Gastrocnemius medialis (tissue), 4 donors: ENCODE measurements around the gene KCNJ3. TPM values are rescaled to one million over a fixed set of nuclear protein-coding genes. Genes with fewer than 3 reads are reported as not detected.
"Not testable (repeated sequence)": the region's sequence is repeated elsewhere in the genome, so short reads cannot be mapped to it uniquely, and the experiment has no call there.

Experiments
- ATAC-seq, 2 donors: fragments of 150-250 bp; one replicate each; pipeline ENCODE4 v1.9.1; 2016
- DNase-seq, 2 donors: peaks; one replicate each; pipeline ENCODE4 v3.0.0-alpha.2; 2019
- H3K27ac ChIP-seq, 4 donors: fragments of 200-600 bp; sonication (generic); 1 replicate in 1 of 4; 2 replicates in 3 of 4; pipeline ENCODE4 v1.5.1; 2016 to 2018; ENCODE audit warnings: mild to moderate bottlenecking in 2 of 4, moderate library complexity in 1 of 4
- H3K27me3 ChIP-seq, 3 donors: fragments of 200-600 bp; sonication (generic) in 2 of 3; 1 replicate in 1 of 3; 2 replicates in 2 of 3; pipeline versions ENCODE4 v1.5.1 to v1.6.0; 2016 to 2019; ENCODE audit warnings: mild to moderate bottlenecking in 1 of 3, moderate library complexity in 1 of 3
- H3K36me3 ChIP-seq, 2 donors: fragments of 200-600 bp; sonication (generic) in 1 of 2; one replicate each; pipeline ENCODE4 v1.5.1; 2017 to 2018
- H3K4me1 ChIP-seq, 2 donors: fragments of 200-600 bp; sonication (generic) in 1 of 2; one replicate each; pipeline ENCODE4 v1.5.1; 2016 to 2017; ENCODE audit warnings: mild to moderate bottlenecking in 2 of 2
- H3K4me3 ChIP-seq, 4 donors: fragments of 200-600 bp; sonication (generic) in 3 of 4; 1 replicate in 1 of 4; 2 replicates in 3 of 4; pipeline ENCODE4 v1.5.1; 2016 to 2019; ENCODE audit warnings: mild to moderate bottlenecking in 2 of 4
- H3K9me3 ChIP-seq, 3 donors: fragments of 200-600 bp; sonication (generic) in 2 of 3; 1 replicate in 1 of 3; 2 replicates in 2 of 3; pipeline ENCODE4 v1.5.1; 2016 to 2019
- CTCF ChIP-seq, 5 experiments: fragments of 450-650 bp in 3 of 5; fragments of 200-600 bp in 2 of 5; sonication (generic) in 2 of 5; IDR thresholded peaks in 4 of 5; conservative IDR thresholded peaks in 1 of 5; 1 replicate in 4 of 5; 2 replicates in 1 of 5; pipeline ENCODE4 v1.5.1; 2016 to 2019; ENCODE audit warnings: antibody characterized with exemption in 5 of 5, mild to moderate bottlenecking in 3 of 5, moderate library complexity in 3 of 5
- POLR2A ChIP-seq, 2 donors: fragments of 450-650 bp; IDR thresholded peaks; one replicate each; pipeline ENCODE4 v1.6.1; 2017; ENCODE audit warnings: antibody characterized with exemption in 2 of 2, mild to moderate bottlenecking in 2 of 2, moderate library complexity in 2 of 2
- in situ Hi-C, 4 donors: fragments of 200-750 bp; cut with MboI; loops; one replicate each; pipeline versions ENCODE4 v1.15.0 to v1.8.0; 2017; ENCODE audit warnings: low sequenced_read_pairs in 4 of 4
- intact Hi-C: fragments of 100-400 bp; cut with DNase I; formaldehyde crosslinking; loops from one replicate; pipeline ENCODE4 v1.15.1; 2023; ENCODE audit warnings: low total_unique reads
- total RNA-seq, 4 donors: library from RNA; depleted of rRNA; stranded (reverse); fragments of >200 nt; gene quantifications; one replicate each; pipeline versions ENCODE4 v1.1.0 to v1.2.3, GENCODE V29; 2016

Gene KCNJ3
- total RNA-seq, 4 donors from 2014 or later = 0.09 TPM; not detected in 3

GRCh38 chr2:154855138-154855537 is 156.6 kb downstream of the KCNJ3 start:
- no peaks in the 10 kb centered on the region for H3K9me3 ChIP-seq
- no peak for ATAC-seq

GRCh38 chr2:154867151-154867550 is 168.7 kb downstream of the KCNJ3 start:
- ATAC-seq, H3K4me3 ChIP-seq, H3K4me1 ChIP-seq, intact Hi-C loops, in situ Hi-C loops, H3K27me3 ChIP-seq, DNase-seq, H3K36me3 ChIP-seq, H3K9me3 ChIP-seq, H3K27ac ChIP-seq: not testable (repeated sequence)

More at GRCh38 chr2:154855138-154855537, 156.6 kb downstream of the KCNJ3 start:
- TF ChIP-seq POLR2A (IDR thresholded peaks at IDR 0.05) (no peak), CTCF (IDR thresholded peaks at IDR 0.05 in 4 of 5, conservative IDR thresholded peaks at IDR 0.05 in 1 of 5) (no peak)
- Histone ChIP-seq H3K4me1 (no peaks in the 10 kb centered on the region), H3K4me3 (no peak overlapping the region), H3K27ac (no peak overlapping the region), H3K27me3 (no peaks in the 10 kb centered on the region), H3K36me3 (no peaks in the 10 kb centered on the region)
- no peak for DNase-seq
- in situ Hi-C loops = no loop called here
- intact Hi-C loops = no loop called here

GRCh38 chr2:154875999-154876398 is 177.5 kb downstream of the KCNJ3 start:
- Histone ChIP-seq H3K36me3 (no peaks in the 10 kb centered on the region), H3K9me3 (no peaks in the 10 kb centered on the region), H3K4me3 (no peak overlapping the region), H3K27me3 (no peaks in the 10 kb centered on the region), H3K27ac (no peak overlapping the region), H3K4me1 (no peaks in the 10 kb centered on the region)
- in situ Hi-C loops (no loop called here), intact Hi-C loops (no loop called here)
- no peak for ATAC-seq
- DNase-seq = no peak
- TF ChIP-seq POLR2A (IDR thresholded peaks at IDR 0.05) = no peak
- TF ChIP-seq CTCF (IDR thresholded peaks at IDR 0.05 in 4 of 5, conservative IDR thresholded peaks at IDR 0.05 in 1 of 5) = no peak

GRCh38 chr2:154882725-154883124 is 184.2 kb downstream of the KCNJ3 start:
- no peak for ATAC-seq
- DNase-seq = no peak
- intact Hi-C loops = no loop called here

GRCh38 chr2:154886316-154886715 is 187.8 kb downstream of the KCNJ3 start:
- Histone ChIP-seq H3K36me3 (no peaks in the 10 kb centered on the region), H3K27me3 (no peaks in the 10 kb centered on the region), H3K9me3 (no peaks in the 10 kb centered on the region), H3K27ac (no peak overlapping the region), H3K4me1 (no peaks in the 10 kb centered on the region), H3K4me3 (no peak overlapping the region)
- intact Hi-C loops (no loop called here), in situ Hi-C loops (no loop called here)
- no peak for DNase-seq
- no peak for ATAC-seq
- TF ChIP-seq CTCF (IDR thresholded peaks at IDR 0.05 in 4 of 5, conservative IDR thresholded peaks at IDR 0.05 in 1 of 5) (no peak), POLR2A (IDR thresholded peaks at IDR 0.05) (no peak)

More at GRCh38 chr2:154882725-154883124, 184.2 kb downstream of the KCNJ3 start:
- H3K4me1 ChIP-seq = no peaks in the 10 kb centered on the region
- TF ChIP-seq CTCF (IDR thresholded peaks at IDR 0.05 in 4 of 5, conservative IDR thresholded peaks at IDR 0.05 in 1 of 5) (no peak), POLR2A (IDR thresholded peaks at IDR 0.05) (no peak)
- H3K9me3 ChIP-seq = no peaks in the 10 kb centered on the region
- no peaks in the 10 kb centered on the region for H3K36me3 ChIP-seq
- no peaks in the 10 kb centered on the region for H3K27me3 ChIP-seq
- H3K27ac ChIP-seq = no peak overlapping the region
- H3K4me3 ChIP-seq = no peak overlapping the region
- in situ Hi-C loops = no loop called here
